NCI-H2107 treated with DMSO at 0.1 percent for 48 hours (cell line): ENCODE measurements around the gene MMADHC.
A peak's percentile ranks its signal among the peaks of the same experiment; 100 is the strongest.

ENCODE experiments used
- DNase-seq: peaks from one replicate; lab custom pipeline; 2025; ENCODE audit not compliant: unreplicated experiment; lab: John Stamatoyannopoulos, UW

MMADHC gene

GRCh38 chr2:149587220-149587949 is at the start of gene MMADHC:
Gene MMADHC (minus strand): TSS chr2:149587775. CDS start chr2:149587097, 678 bp downstream.
- peak; percentile 84 for DNase-seq

DNA sequence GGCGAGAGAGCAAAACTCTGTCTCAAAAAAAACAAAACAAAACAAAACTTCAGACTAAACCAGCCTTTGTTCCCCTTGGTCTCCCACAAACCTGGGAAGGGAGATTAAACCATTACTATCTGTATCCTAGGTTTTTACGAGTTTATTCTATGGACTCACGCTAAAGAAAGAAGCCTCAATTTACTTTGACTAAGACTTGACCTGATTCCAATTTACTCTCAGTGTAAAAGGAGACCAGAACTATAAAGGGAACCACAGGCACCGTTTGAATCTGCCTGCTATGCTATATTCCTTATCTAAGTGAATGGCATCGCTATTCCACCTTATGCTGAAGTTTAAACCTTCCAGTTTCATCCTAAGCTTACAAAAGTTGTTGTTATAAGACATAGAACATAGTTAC is 46.5 kb upstream of the MMADHC start:
- DNase-seq = no peak

GRCh38 chr2:149630445-149630844 is 42.9 kb upstream of the MMADHC start:
- DNase-seq = no peak

GRCh38 chr2:149629026-149629425 is 41.5 kb upstream of the MMADHC start:
- no peak for DNase-seq

- no peak for DNase-seq
Observed at GRCh38 chr2:149627111-149627801, 39.7 kb upstream of the MMADHC start.

GRCh38 chr2:149625671-149626070 is 38.1 kb upstream of the MMADHC start:
- DNase-seq = no peak

- no peak for DNase-seq
Observed at GRCh38 chr2:149625271-149625670, 37.7 kb upstream of the MMADHC start.

GRCh38 chr2:149622343-149622742 is 34.8 kb upstream of the MMADHC start:
- DNase-seq = no peak

DNA sequence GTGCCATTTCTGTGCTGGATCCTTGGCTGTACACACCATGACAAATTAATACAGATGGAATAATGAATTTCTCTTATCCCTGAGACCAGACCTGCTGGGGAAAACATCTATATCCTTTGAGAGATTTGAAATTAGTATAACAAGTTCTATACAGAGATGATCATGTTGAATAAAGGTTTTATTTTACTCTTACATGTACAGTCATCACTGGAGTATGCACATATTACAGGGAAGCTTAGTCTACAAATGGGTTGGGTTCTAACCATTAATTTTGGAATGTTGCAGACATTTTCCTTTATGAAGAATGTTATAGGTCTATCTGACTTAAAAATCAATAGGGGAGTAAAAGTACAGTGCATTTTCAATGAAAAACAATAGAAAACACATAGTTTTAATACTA is 29.9 kb upstream of the MMADHC start:
- no peak for DNase-seq

DNA sequence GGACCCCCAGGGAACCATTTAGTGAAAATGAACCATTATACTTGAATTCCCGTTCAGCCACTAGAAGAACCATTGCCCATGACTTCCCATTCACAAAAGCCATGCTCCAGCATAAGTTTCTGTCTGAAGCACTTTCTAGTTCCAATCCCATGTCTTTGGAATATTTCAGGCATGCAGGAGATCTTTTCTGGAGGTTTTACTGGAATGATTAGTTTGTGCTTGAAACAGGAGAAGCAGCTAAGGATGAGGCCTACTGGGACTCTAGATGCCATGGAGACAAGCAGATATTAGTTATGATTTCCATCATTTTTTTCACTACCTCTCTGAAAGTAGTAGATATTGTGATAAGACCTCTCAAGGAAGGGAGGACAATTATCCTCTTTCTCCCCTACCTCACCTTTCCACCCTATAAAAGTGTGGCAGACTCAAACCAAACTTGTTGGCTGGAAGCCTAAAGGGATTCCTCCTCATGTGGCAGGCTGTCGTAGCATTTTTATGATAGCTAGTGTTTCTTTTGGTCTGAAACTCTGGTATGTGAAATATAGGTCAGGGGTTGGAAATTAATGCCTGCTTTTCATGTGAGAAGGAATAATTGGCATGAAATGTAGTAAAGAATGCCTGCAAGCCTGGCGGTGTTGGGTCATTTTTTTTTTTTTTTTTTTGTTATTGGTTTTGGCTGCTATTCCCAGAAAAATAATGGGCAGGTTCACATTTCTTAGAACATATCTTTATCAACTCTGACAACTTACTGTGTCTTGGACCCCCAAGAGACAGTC is 29.3 kb upstream of the MMADHC start:
- DNase-seq = no peak

DNA sequence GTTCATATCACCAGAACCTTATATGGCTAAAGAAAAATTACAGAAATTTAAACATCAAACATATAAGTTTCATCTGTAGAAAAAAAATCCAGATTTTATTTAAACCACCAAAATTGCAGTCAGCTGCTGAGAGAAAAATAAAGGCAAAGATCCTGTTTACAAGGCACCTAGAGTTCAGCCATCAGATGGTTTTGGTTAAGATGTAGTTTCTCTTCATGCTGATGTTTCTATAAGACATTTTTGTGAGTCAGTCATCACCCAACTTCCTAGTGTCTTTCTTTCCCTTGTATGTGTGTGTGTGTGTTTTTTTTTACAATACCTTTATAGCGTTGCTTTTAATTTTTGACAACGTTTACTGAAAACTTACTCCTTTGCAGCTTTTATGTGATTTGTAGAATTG is 26.1 kb upstream of the MMADHC start:
- no peak for DNase-seq

GRCh38 chr2:149612122-149612521 is 24.5 kb upstream of the MMADHC start:
- no peak for DNase-seq

DNA sequence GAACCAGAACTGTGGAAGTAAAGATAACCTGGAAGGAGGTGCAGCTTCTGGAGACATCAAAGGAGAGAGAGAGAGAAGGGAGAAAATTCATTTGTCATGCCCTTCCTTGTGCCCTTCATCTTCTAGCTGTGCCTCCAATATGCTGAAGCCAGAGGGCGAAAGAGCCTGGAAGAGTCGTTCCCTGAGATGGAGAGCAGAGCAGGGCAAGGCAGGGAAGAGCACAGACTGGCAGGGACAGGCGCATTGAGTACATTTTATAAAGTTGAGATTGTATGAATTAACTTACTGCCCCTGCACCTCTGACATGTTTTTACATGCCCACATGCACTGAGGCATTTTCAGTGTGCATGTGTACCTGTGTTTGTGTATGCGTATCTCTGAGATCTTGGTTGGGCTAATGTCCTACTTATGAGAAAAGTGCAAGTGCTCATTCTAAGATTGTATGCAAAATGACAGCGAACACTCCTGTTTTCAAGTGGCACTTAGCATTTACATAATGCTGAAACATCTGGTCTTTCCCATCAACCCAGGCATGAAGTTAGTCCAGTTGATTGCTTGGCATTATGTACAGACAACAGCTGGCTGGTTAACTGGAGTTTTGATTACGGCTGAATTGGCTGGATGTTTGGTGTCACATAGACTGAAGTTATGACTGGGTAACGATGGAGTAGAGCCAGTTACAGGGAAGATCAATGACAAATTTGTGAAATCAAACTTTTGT is 23.7 kb upstream of the MMADHC start:
- no peak for DNase-seq

DNA sequence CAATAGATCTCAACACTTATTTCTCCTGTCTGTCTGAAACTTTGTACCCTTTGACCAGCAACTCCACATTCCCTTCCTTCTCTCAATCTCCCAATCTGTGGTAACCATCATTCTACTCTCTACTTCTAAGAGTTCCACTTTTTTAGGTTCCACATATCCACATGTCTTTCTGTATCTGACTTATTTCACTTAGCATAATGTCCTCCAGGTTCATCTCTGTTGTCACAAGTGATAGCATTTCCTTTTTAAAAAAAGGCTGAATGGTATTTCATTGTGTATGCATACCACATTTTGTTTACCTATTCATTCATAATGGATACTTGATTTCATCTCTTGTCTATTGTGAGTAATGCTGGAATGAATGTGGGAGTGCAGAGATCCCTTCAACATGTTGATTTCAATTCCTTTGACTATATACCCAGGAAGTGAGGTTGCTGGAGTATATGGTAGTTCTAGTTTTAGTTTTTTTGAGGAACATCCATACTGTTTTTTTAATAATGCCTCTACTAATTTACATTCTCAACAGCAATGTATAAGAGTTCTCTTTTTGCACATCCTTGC is 18.8 kb upstream of the MMADHC start:
- no peak for DNase-seq

- DNase-seq = no peak
Observed at GRCh38 chr2:149603248-149603647, 15.7 kb upstream of the MMADHC start.

DNA sequence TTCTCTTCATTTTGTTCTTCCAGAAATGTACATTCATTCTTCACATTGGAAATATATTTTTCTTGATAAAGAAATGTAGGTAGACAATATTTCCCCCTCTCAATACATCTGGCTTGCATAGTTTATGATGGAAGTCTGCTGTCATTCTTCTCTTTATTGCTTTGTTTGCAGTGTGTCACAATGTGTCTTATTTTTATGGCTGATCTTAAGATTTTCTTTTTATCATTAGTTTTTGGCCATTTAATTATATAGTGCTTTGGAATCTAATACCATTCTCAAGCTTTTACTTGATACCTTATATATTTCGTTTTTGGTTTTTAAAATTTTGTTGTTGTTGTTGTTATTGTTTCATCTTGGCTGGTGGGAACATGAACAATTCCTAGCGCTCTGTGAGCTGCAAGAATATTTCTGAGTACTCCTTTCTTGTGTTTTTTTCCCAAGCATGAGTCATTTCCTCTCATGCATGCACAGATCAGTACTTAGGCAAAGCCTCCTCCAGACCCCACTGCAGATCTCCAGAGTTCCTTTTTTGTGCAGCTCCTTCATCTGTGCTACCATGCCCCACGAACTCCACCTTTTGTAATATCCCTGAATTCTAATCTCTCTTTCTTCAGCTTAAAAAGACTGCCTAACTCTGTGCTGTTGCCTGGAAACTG is 13.7 kb upstream of the MMADHC start:
- no peak for DNase-seq

- DNase-seq = peak; percentile 75
Observed at GRCh38 chr2:149597668-149598326, 10.2 kb upstream of the MMADHC start.

GRCh38 chr2:149597050-149597667 is 9.6 kb upstream of the MMADHC start:
- DNase-seq = no peak

DNA sequence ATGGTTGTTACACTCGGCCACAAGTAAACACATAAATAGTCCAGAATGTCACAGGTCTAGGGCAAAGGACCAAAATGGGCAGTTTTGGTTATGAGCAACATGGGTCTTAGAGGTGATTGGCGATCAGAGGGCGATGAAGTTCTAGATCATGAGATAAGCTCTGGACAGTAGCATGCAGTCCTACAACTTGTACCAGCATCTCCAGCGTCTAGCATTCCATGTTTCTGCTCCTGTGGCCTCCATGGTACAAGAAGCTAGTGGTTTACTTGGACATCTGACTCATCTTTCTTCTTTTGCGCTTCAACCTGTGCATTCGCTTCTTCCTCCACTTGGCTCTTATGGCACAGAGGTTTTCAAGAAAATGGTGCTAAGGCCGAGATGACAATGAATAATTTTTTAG is 8.9 kb upstream of the MMADHC start:
- DNase-seq = no peak
